Tibial nerve (tissue), 4 donors: ENCODE measurements around the gene IFNGR1. TPM values are rescaled to one million over a fixed set of nuclear protein-coding genes. Genes with fewer than 3 reads are reported as not detected.
A peak's percentile ranks its signal among the peaks of the same experiment; 100 is the strongest.

Experiments
- DNase-seq, 2 donors: peaks; one replicate each; pipeline ENCODE4 v3.0.0-alpha.2; 2019; ENCODE audit warnings: low spot score in 2 of 2
- H3K27ac ChIP-seq, 4 donors: fragments of 200-600 bp; sonication (generic) in 3 of 4; one replicate each; pipeline ENCODE4 v1.5.1; 2017 to 2019; ENCODE audit warnings: mild to moderate bottlenecking in 1 of 4
- H3K27me3 ChIP-seq, 2 donors: fragments of 200-600 bp; sonication (generic) in 1 of 2; one replicate each; pipeline versions ENCODE4 v1.5.1 to v1.6.0; 2017 to 2019
- H3K36me3 ChIP-seq, 3 donors: fragments of 200-600 bp; sonication (generic); one replicate each; pipeline ENCODE4 v1.5.1; 2018 to 2019
- H3K4me1 ChIP-seq, 4 donors: fragments of 200-600 bp; sonication (generic) in 3 of 4; one replicate each; pipeline ENCODE4 v1.5.1; 2017 to 2019
- H3K4me3 ChIP-seq, 4 donors: fragments of 200-600 bp; sonication (generic) in 3 of 4; one replicate each; pipeline ENCODE4 v1.5.1; 2017 to 2019; ENCODE audit warnings: mild to moderate bottlenecking in 1 of 4, moderate library complexity in 1 of 4
- H3K9me3 ChIP-seq, 4 donors: fragments of 200-600 bp; sonication (generic) in 3 of 4; one replicate each; pipeline ENCODE4 v1.5.1; 2017 to 2019
- CTCF ChIP-seq, 5 experiments: fragments of 200-600 bp in 3 of 5; fragments of 450-650 bp in 2 of 5; sonication (generic) in 3 of 5; IDR thresholded peaks; one replicate each; pipeline ENCODE4 v1.5.1; 2016 to 2019; ENCODE audit warnings: antibody characterized with exemption in 5 of 5, mild to moderate bottlenecking in 3 of 5, moderate library complexity in 2 of 5
- EP300 ChIP-seq, 2 donors: sonication (generic); formaldehyde crosslinking; IDR thresholded peaks; one replicate each; pipeline ENCODE4 v1.6.1; 2017; ENCODE audit warnings: antibody characterized with exemption in 2 of 2, mild to moderate bottlenecking in 1 of 2
- POLR2A ChIP-seq, 2 donors: fragments of 450-650 bp; IDR thresholded peaks; one replicate each; pipeline ENCODE4 v1.6.1; 2017; ENCODE audit warnings: antibody characterized with exemption in 2 of 2, mild to moderate bottlenecking in 2 of 2, moderate library complexity in 2 of 2
- WGBS, 2 donors: methylation state at CpG; one replicate each; pipeline ENCODE4 v1.1.5; 2018; 5-methylcytosine and 5-hydroxymethylcytosine counted together
- total RNA-seq, 4 donors: library from RNA; depleted of rRNA; stranded (reverse); fragments of >200 nt; gene quantifications; one replicate each; pipeline ENCODE4 v1.1.0, GENCODE V29; 2016

The IFNGR1 gene
- total RNA-seq, 4 donors from 2014 or later, result 73.8 to 125 (median 97.8) TPM

- Histone ChIP-seq H3K9me3 (no peaks in the 10 kb centered on the region), H3K4me3 (no peak overlapping the region), H3K4me1 (peaks cover 0 to 18% (median 5%) of the 10 kb centered on the region in 4 donors), H3K27me3 (no peaks in the 10 kb centered on the region), H3K36me3 (no peaks in the 10 kb centered on the region), H3K27ac (no peak overlapping the region)
- 94 to 96% methylated on average over 4 of the region's 4 CpGs for WGBS, 2 donors
- TF ChIP-seq CTCF (IDR thresholded peaks at IDR 0.05) (no peak), EP300 (IDR thresholded peaks at IDR 0.05) (no peak), POLR2A (IDR thresholded peaks at IDR 0.05) (no peak)
- no peak for DNase-seq
These were observed 27.0 kb upstream of the IFNGR1 start for GRCh38 chr6:137246164-137246563.

- Histone ChIP-seq H3K36me3 (no peaks in the 10 kb centered on the region), H3K27me3 (no peaks in the 10 kb centered on the region), H3K4me1 (peaks cover 0 to 31% (median 8%) of the 10 kb centered on the region in 4 donors), H3K9me3 (peaks cover 0 to 4% (median 0%) of the 10 kb centered on the region in 4 donors), H3K27ac (peak overlapping the region in 3 of 4 donors; percentile 23 to 46 (median 45)), H3K4me3 (no peak overlapping the region)
- 34 to 35% methylated on average over 3 of the region's 3 CpGs for WGBS, 2 donors
- DNase-seq, result no peak
- TF ChIP-seq POLR2A (IDR thresholded peaks at IDR 0.05) (no peak), EP300 (IDR thresholded peaks at IDR 0.05) (no peak), CTCF (IDR thresholded peaks at IDR 0.05) (no peak)
These were observed 22.4 kb upstream of the IFNGR1 start for GRCh38 chr6:137241481-137242038.

- Histone ChIP-seq H3K4me1 (peaks cover 0 to 32% (median 8%) of the 10 kb centered on the region in 4 donors), H3K27ac (peak overlapping the region in 3 of 4 donors; percentile 45 to 79 (median 46)), H3K27me3 (no peaks in the 10 kb centered on the region), H3K36me3 (no peaks in the 10 kb centered on the region), H3K9me3 (peaks cover 0 to 4% (median 0%) of the 10 kb centered on the region in 4 donors), H3K4me3 (no peak overlapping the region)
- DNase-seq, result no peak
- 19 to 31% methylated on average over 1 of the region's 1 CpG for WGBS, 2 donors
- TF ChIP-seq CTCF (IDR thresholded peaks at IDR 0.05), result no peak
- no peak for TF ChIP-seq POLR2A (IDR thresholded peaks at IDR 0.05)
- peak; percentile 61 to 89 for TF ChIP-seq EP300 (IDR thresholded peaks at IDR 0.05)
These were observed 21.0 kb upstream of the IFNGR1 start for GRCh38 chr6:137240168-137240567.

GRCh38 chr6:137237413-137238170, 18.4 kb upstream of the IFNGR1 start:
- Histone ChIP-seq H3K27me3 (no peaks in the 10 kb centered on the region), H3K27ac (peak overlapping the region in 2 of 4 donors; percentile 25 to 57), H3K4me3 (no peak overlapping the region), H3K9me3 (peaks cover 0 to 4% (median 0%) of the 10 kb centered on the region in 4 donors), H3K36me3 (no peaks in the 10 kb centered on the region), H3K4me1 (peaks cover 0 to 55% (median 23%) of the 10 kb centered on the region in 4 donors)
- no peak for TF ChIP-seq CTCF (IDR thresholded peaks at IDR 0.05)
- no peak for TF ChIP-seq EP300 (IDR thresholded peaks at IDR 0.05)
- TF ChIP-seq POLR2A (IDR thresholded peaks at IDR 0.05), result no peak
- no peak for DNase-seq
